ENCODE measurements around the gene ABTB1. TPM values are rescaled to one million over a fixed set of nuclear protein-coding genes. Genes with fewer than 3 reads are reported as not detected.

Gene ABTB1
- total RNA-seq, 1 experiment from 2014 or later, result 6.9 TPM

GRCh38 chr3:127720985-127721935 lies 48.5 kb downstream of the ABTB1 start:
- no peaks in the 10 kb centered on the region for H3K36me3 ChIP-seq (ENCODE audit: control insufficient read depth, insufficient read depth, low read length)
- H3K27ac ChIP-seq (ENCODE audit: low read length), result no peak overlapping the region
- TF ChIP-seq CTCF (IDR thresholded peaks at IDR 0.05), result no peak
- TF ChIP-seq SIN3A (IDR thresholded peaks at IDR 0.05; ENCODE audit: borderline replicate concordance, insufficient read depth, low read depth, low read length), result no peak
- no peak for TF ChIP-seq TCF7L2 (IDR thresholded peaks at IDR 0.05; ENCODE audit: low read depth, low read length)
- ChIA-PET POLR2A (no interaction called here), CTCF (interaction anchor here (0.5 kb wide), 1 partner anchor 63 kb away, joined by 5 read pairs; no protein-coding TSS in a partner anchor)
- no peaks in the 10 kb centered on the region for H3K4me1 ChIP-seq (ENCODE audit: control insufficient read depth, insufficient read depth, low read length)
- H3K27me3 ChIP-seq (ENCODE audit: control insufficient read depth, insufficient read depth, low read length), result peaks cover 2% of the 10 kb centered on the region; the same call in 1 of the 2 replicates
- BruUV-seq (replicated peaks), result no TSS peak
- DNase-seq (ENCODE audit: low read depth, low spot score) (no peak), ATAC-seq (no peak)
- no peak overlapping the region for H3K4me3 ChIP-seq (ENCODE audit: low read depth in 2 of 2, low read length in 2 of 2)
- intact Hi-C loops (cut with micrococcal nuclease; ENCODE audit: unreplicated experiment), result no loop called here
- no peaks in the 10 kb centered on the region for H3K9me3 ChIP-seq (ENCODE audit: control insufficient read depth, insufficient read depth, low read depth, low read length)
- in situ Hi-C loops (cut with HindIII; ENCODE audit: low pct_unique_long_range_greater_than_20kb, low sequenced_read_pairs), result no loop called here

GRCh38 chr3:127722091-127722784 lies 49.5 kb downstream of the ABTB1 start:
- no peak overlapping the region for H3K27ac ChIP-seq (ENCODE audit: low read length)
- H3K36me3 ChIP-seq (ENCODE audit: control insufficient read depth, insufficient read depth, low read length), result no peaks in the 10 kb centered on the region
- no peak overlapping the region for H3K4me3 ChIP-seq (ENCODE audit: low read depth in 2 of 2, low read length in 2 of 2)
- no peak for TF ChIP-seq TCF7L2 (IDR thresholded peaks at IDR 0.05; ENCODE audit: low read depth, low read length)
- no peak for TF ChIP-seq REST (IDR thresholded peaks at IDR 0.05; ENCODE audit: insufficient read depth in 1 of 2, low read depth in 2 of 2, low read length in 1 of 2)
- TF ChIP-seq POLR2AphosphoS5 (IDR thresholded peaks at IDR 0.05; ENCODE audit: low read depth, low read length), result no peak
- no peak for TF ChIP-seq SIN3A (IDR thresholded peaks at IDR 0.05; ENCODE audit: borderline replicate concordance, insufficient read depth, low read depth, low read length)
- TF ChIP-seq CTCF (IDR thresholded peaks at IDR 0.05), result no peak
- POLR2A ChIA-PET, result no interaction called here
- H3K9me3 ChIP-seq (ENCODE audit: control insufficient read depth, insufficient read depth, low read depth, low read length), result no peaks in the 10 kb centered on the region
- intact Hi-C loops (cut with micrococcal nuclease; ENCODE audit: unreplicated experiment) (no loop called here), in situ Hi-C loops (cut with HindIII; ENCODE audit: low pct_unique_long_range_greater_than_20kb, low sequenced_read_pairs) (no loop called here)
- DNase-seq (ENCODE audit: low read depth, low spot score) (no peak), ATAC-seq (no peak)
- CTCF ChIA-PET, result no interaction called here
- no peaks in the 10 kb centered on the region for H3K4me1 ChIP-seq (ENCODE audit: control insufficient read depth, insufficient read depth, low read length)
- peaks cover 2% of the 10 kb centered on the region; the same call in 1 of the 2 replicates for H3K27me3 ChIP-seq (ENCODE audit: control insufficient read depth, insufficient read depth, low read length)
- no TSS peak for BruUV-seq (replicated peaks)

All from Panc1 (cell line).